ENCODE measurements around the gene MCF2L. TPM values are rescaled to one million over a fixed set of nuclear protein-coding genes. Genes with fewer than 3 reads are reported as not detected.

MCF2L gene
- total and polyA plus RNA-seq, 2 experiments from 2014 or later, result 4.8 to 25.6 TPM

- H3K4me3 ChIP-seq, result no peak overlapping the region
- peaks cover 5% of the 10 kb centered on the region; the same call in 1 of the 2 replicates for H4K20me1 ChIP-seq (replicated peaks; ENCODE audit: insufficient read depth)
- DNase-seq (ENCODE audit: low spot score) (no peak), ATAC-seq (peak; percentile 67)
- H3K27ac ChIP-seq (ENCODE audit: low read depth), result no peak overlapping the region
- H3K79me2 ChIP-seq (replicated peaks; ENCODE audit: insufficient read depth), result no peaks in the 10 kb centered on the region
- Mint-ChIP-seq H3K27me3 (ENCODE audit: insufficient read depth, low read depth, poor library complexity) (peaks cover 18% of the 10 kb centered on the region), H3K36me3 (ENCODE audit: low read depth) (no peaks in the 10 kb centered on the region), H3K4me3 (no peak overlapping the region), H3K27ac (no peak overlapping the region), H3K9me3 (no peaks in the 10 kb centered on the region), H3K4me1 (peaks cover 35% of the 10 kb centered on the region)
- no peaks in the 10 kb centered on the region for H3F3A ChIP-seq (replicated peaks; ENCODE audit: low read depth)
- TF ChIP-seq JUNB (IDR thresholded peaks at IDR 0.05; ENCODE audit: unreplicated experiment), result no peak
- no peak for TF ChIP-seq POLR2AphosphoS5 (IDR thresholded peaks at IDR 0.05; ENCODE audit: low read depth)
- H3K4me1 ChIP-seq (ENCODE audit: insufficient read depth), result peaks cover 16% of the 10 kb centered on the region; the same call in 1 of the 2 replicates
- H3K27me3 ChIP-seq (ENCODE audit: insufficient read depth), result no peaks in the 10 kb centered on the region
- H2AFZ ChIP-seq, result no peak overlapping the region
- H3K4me2 ChIP-seq, result no peak overlapping the region
- H3K36me3 ChIP-seq (ENCODE audit: insufficient read depth), result no peaks in the 10 kb centered on the region
- H3K9me2 ChIP-seq (ENCODE audit: insufficient read depth), result no peaks in the 10 kb centered on the region
Observed at GRCh38 chr13:112956571-112957294, 12.3 kb upstream of the MCF2L start.

GRCh38 chr13:112957295-112957677, 11.7 kb upstream of the MCF2L start:
- no peaks in the 10 kb centered on the region for H3K36me3 ChIP-seq (ENCODE audit: insufficient read depth)
- Mint-ChIP-seq H3K27me3 (ENCODE audit: insufficient read depth, low read depth, poor library complexity) (peaks cover 21% of the 10 kb centered on the region), H3K4me1 (peaks cover 30% of the 10 kb centered on the region), H3K9me3 (no peaks in the 10 kb centered on the region), H3K4me3 (no peak overlapping the region), H3K36me3 (ENCODE audit: low read depth) (no peaks in the 10 kb centered on the region), H3K27ac (peak overlapping the region; percentile 37)
- no peaks in the 10 kb centered on the region for H3K27me3 ChIP-seq (ENCODE audit: insufficient read depth)
- H3K9me2 ChIP-seq (ENCODE audit: insufficient read depth), result no peaks in the 10 kb centered on the region
- H3K27ac ChIP-seq (ENCODE audit: low read depth), result no peak overlapping the region
- no peaks in the 10 kb centered on the region for H3F3A ChIP-seq (replicated peaks; ENCODE audit: low read depth)
- DNase-seq (ENCODE audit: low spot score), result no peak
- H3K4me2 ChIP-seq, result no peak overlapping the region
- no peak for ATAC-seq
- peaks cover 5% of the 10 kb centered on the region; the same call in 1 of the 2 replicates for H4K20me1 ChIP-seq (replicated peaks; ENCODE audit: insufficient read depth)
- no peak overlapping the region for H3K4me3 ChIP-seq
- peaks cover 12% of the 10 kb centered on the region; the same call in 1 of the 2 replicates for H3K4me1 ChIP-seq (ENCODE audit: insufficient read depth)
- no peak overlapping the region for H2AFZ ChIP-seq
- H3K79me2 ChIP-seq (replicated peaks; ENCODE audit: insufficient read depth), result no peaks in the 10 kb centered on the region
- no peak for TF ChIP-seq REST (IDR thresholded peaks at IDR 0.05; ENCODE audit: unreplicated experiment)
- no peak for TF ChIP-seq EZH2 (IDR thresholded peaks at IDR 0.05; ENCODE audit: low read depth, unreplicated experiment)
- no peak for TF ChIP-seq CTCF (conservative IDR thresholded peaks at IDR 0.05; ENCODE audit: low read depth in 2 of 2)
- TF ChIP-seq ETS1 (IDR thresholded peaks at IDR 0.05), result no peak
- TF ChIP-seq ZNF114 (CRISPR knock-in tag; IDR thresholded peaks at IDR 0.05), result no peak
- TF ChIP-seq ZNF331 (CRISPR knock-in tag; IDR thresholded peaks at IDR 0.05; ENCODE audit: low read depth), result no peak
- no peak for TF ChIP-seq JUNB (IDR thresholded peaks at IDR 0.05; ENCODE audit: unreplicated experiment)
- no peak for TF ChIP-seq EZH2phosphoT487 (IDR thresholded peaks at IDR 0.05; ENCODE audit: unreplicated experiment)
- TF ChIP-seq POLR2AphosphoS5 (IDR thresholded peaks at IDR 0.05; ENCODE audit: low read depth), result no peak
- TF ChIP-seq NANOG (IDR thresholded peaks at IDR 0.05; ENCODE audit: borderline replicate concordance), result no peak
- TF ChIP-seq STAT1 (IDR thresholded peaks at IDR 0.05; ENCODE audit: unreplicated experiment), result no peak
- TF ChIP-seq CREB1 (CRISPR knock-in tag; IDR thresholded peaks at IDR 0.05; ENCODE audit: low read depth), result no peak
